Upper lobe of left lung (tissue), 4 donors: ENCODE results near the gene PMPCA.

Source experiments
- CTCF ChIP-seq, 6 experiments: fragments of 450-650 bp in 4 of 6; fragments of 200-600 bp in 2 of 6; sonication (generic) in 2 of 6; IDR thresholded peaks; one replicate each; pipeline ENCODE4 v1.5.1; 2016 to 2019; ENCODE audit warnings: antibody characterized with exemption in 6 of 6
- EP300 ChIP-seq, 4 donors: sonication (generic); formaldehyde crosslinking; IDR thresholded peaks; one replicate each; pipeline ENCODE4 v1.5.1; 2017; ENCODE audit warnings: antibody characterized with exemption in 4 of 4, control low read depth in 2 of 4
- POLR2A ChIP-seq, 4 donors: fragments of 450-650 bp; IDR thresholded peaks; one replicate each; pipeline ENCODE4 v1.5.1; 2016 to 2017; ENCODE audit warnings: antibody characterized with exemption in 4 of 4, mild to moderate bottlenecking in 2 of 4
- POLR2AphosphoS5 ChIP-seq, 2 donors: sonication (generic); formaldehyde crosslinking; IDR thresholded peaks; one replicate each; pipeline ENCODE4 v1.5.1; 2017; ENCODE audit warnings: antibody characterized with exemption in 2 of 2

- TF ChIP-seq CTCF (IDR thresholded peaks at IDR 0.05) (no peak), POLR2A (IDR thresholded peaks at IDR 0.05) (no peak), POLR2AphosphoS5 (IDR thresholded peaks at IDR 0.05) (no peak), EP300 (IDR thresholded peaks at IDR 0.05) (no peak)
These were observed 6.0 kb downstream of the PMPCA start for GRCh38 chr9:136416427-136416826.
